Tibial nerve (tissue), 4 donors: ENCODE results near the gene CHD6. TPM values are rescaled to one million over a fixed set of nuclear protein-coding genes. Genes with fewer than 3 reads are reported as not detected.

Experiments
- DNase-seq, 2 donors: peaks; one replicate each; pipeline ENCODE4 v3.0.0-alpha.2; 2019; ENCODE audit warnings: low spot score in 2 of 2
- H3K27ac ChIP-seq, 4 donors: fragments of 200-600 bp; sonication (generic) in 3 of 4; one replicate each; pipeline ENCODE4 v1.5.1; 2017 to 2019; ENCODE audit warnings: mild to moderate bottlenecking in 1 of 4
- H3K27me3 ChIP-seq, 2 donors: fragments of 200-600 bp; sonication (generic) in 1 of 2; one replicate each; pipeline versions ENCODE4 v1.5.1 to v1.6.0; 2017 to 2019
- H3K36me3 ChIP-seq, 3 donors: fragments of 200-600 bp; sonication (generic); one replicate each; pipeline ENCODE4 v1.5.1; 2018 to 2019
- H3K4me1 ChIP-seq, 4 donors: fragments of 200-600 bp; sonication (generic) in 3 of 4; one replicate each; pipeline ENCODE4 v1.5.1; 2017 to 2019
- H3K4me3 ChIP-seq, 4 donors: fragments of 200-600 bp; sonication (generic) in 3 of 4; one replicate each; pipeline ENCODE4 v1.5.1; 2017 to 2019; ENCODE audit warnings: mild to moderate bottlenecking in 1 of 4, moderate library complexity in 1 of 4
- H3K9me3 ChIP-seq, 4 donors: fragments of 200-600 bp; sonication (generic) in 3 of 4; one replicate each; pipeline ENCODE4 v1.5.1; 2017 to 2019
- CTCF ChIP-seq, 5 experiments: fragments of 200-600 bp in 3 of 5; fragments of 450-650 bp in 2 of 5; sonication (generic) in 3 of 5; IDR thresholded peaks; one replicate each; pipeline ENCODE4 v1.5.1; 2016 to 2019; ENCODE audit warnings: antibody characterized with exemption in 5 of 5, mild to moderate bottlenecking in 3 of 5, moderate library complexity in 2 of 5
- EP300 ChIP-seq, 2 donors: sonication (generic); formaldehyde crosslinking; IDR thresholded peaks; one replicate each; pipeline ENCODE4 v1.6.1; 2017; ENCODE audit warnings: antibody characterized with exemption in 2 of 2, mild to moderate bottlenecking in 1 of 2
- POLR2A ChIP-seq, 2 donors: fragments of 450-650 bp; IDR thresholded peaks; one replicate each; pipeline ENCODE4 v1.6.1; 2017; ENCODE audit warnings: antibody characterized with exemption in 2 of 2, mild to moderate bottlenecking in 2 of 2, moderate library complexity in 2 of 2
- WGBS, 2 donors: methylation state at CpG; one replicate each; pipeline ENCODE4 v1.1.5; 2018; 5-methylcytosine and 5-hydroxymethylcytosine counted together
- total RNA-seq, 4 donors: library from RNA; depleted of rRNA; stranded (reverse); fragments of >200 nt; gene quantifications; one replicate each; pipeline ENCODE4 v1.1.0, GENCODE V29; 2016

The CHD6 gene
- total RNA-seq, 4 donors from 2014 or later, result 52.0 to 58.2 (median 54.9) TPM

DNA sequence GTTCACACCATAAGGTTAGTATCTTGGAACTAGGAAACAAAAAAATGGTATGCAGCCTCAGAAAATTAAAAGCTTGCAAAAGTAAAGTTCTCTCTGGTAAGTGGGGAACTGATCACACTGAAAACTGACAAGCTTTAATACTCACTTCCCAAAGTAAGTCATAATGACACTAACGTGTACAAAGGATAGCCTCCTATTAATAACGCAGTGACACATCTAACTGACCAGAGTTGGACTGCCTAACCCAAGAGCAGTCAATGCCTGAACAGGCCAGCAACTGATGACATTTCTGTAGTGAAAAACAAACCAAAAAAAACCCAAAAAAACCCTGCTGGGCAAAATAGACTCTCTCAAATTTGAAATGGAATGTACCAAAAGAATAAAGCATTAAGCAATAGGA is 30.7 kb downstream of the CHD6 start:
- no peak for DNase-seq
- no peaks in the 10 kb centered on the region for H3K27me3 ChIP-seq
- H3K9me3 ChIP-seq, result peaks cover 0 to 37% (median 5%) of the 10 kb centered on the region in 4 donors
- WGBS, 2 donors, result 90 to 93% methylated on average over 2 of the region's 2 CpGs
- H3K27ac ChIP-seq, result no peak overlapping the region
- TF ChIP-seq POLR2A (IDR thresholded peaks at IDR 0.05) (no peak), EP300 (IDR thresholded peaks at IDR 0.05) (no peak), CTCF (IDR thresholded peaks at IDR 0.05) (no peak)
- peaks cover 0 to 29% (median 0%) of the 10 kb centered on the region in 3 donors for H3K36me3 ChIP-seq
- peaks cover 0 to under 1% (median 0%) of the 10 kb centered on the region in 4 donors for H3K4me1 ChIP-seq
- H3K4me3 ChIP-seq, result no peak overlapping the region

DNA sequence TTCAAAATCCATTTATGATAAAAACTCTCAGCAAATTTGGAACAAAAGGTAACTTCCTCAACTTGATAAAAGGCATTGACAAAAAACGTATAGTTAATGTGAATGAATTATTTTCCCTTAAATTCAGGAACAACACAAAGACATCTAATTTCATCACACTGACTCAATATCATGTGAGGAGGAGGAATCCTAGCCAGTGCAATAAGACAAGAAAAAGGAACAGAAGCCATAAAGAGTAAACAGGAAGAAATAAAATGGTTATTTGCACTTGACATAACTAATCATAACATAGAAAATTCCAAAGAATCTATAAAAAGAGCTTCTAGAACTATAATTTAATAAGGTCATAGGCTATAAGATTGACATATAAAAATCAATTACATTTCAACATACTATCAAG is 31.4 kb downstream of the CHD6 start:
- H3K27ac ChIP-seq, result no peak overlapping the region

GRCh38 chr20:41580350-41580749 is 37.8 kb downstream of the CHD6 start:
- no peak overlapping the region for H3K27ac ChIP-seq
- WGBS, 2 donors, result 78 to 81% methylated on average over 2 of the region's 2 CpGs
- H3K4me3 ChIP-seq, result no peak overlapping the region
- no peak for TF ChIP-seq EP300 (IDR thresholded peaks at IDR 0.05)
- TF ChIP-seq CTCF (IDR thresholded peaks at IDR 0.05), result no peak
- TF ChIP-seq POLR2A (IDR thresholded peaks at IDR 0.05), result no peak
- H3K27me3 ChIP-seq, result no peaks in the 10 kb centered on the region
- no peaks in the 10 kb centered on the region for H3K9me3 ChIP-seq
- peaks cover 0 to 37% (median 3%) of the 10 kb centered on the region in 4 donors for H3K4me1 ChIP-seq
- no peak for DNase-seq
- H3K36me3 ChIP-seq, result no peaks in the 10 kb centered on the region

More for the DNA sequence above, 31.4 kb downstream of the CHD6 start:
- 87 to 89% methylated on average over 1 of the region's 1 CpG for WGBS, 2 donors
- Histone ChIP-seq H3K4me3 (no peak overlapping the region), H3K9me3 (peaks cover 0 to 37% (median 5%) of the 10 kb centered on the region in 4 donors), H3K4me1 (no peaks in the 10 kb centered on the region), H3K27me3 (no peaks in the 10 kb centered on the region), H3K36me3 (peaks cover 0 to 29% (median 0%) of the 10 kb centered on the region in 3 donors)
- TF ChIP-seq EP300 (IDR thresholded peaks at IDR 0.05) (no peak), CTCF (IDR thresholded peaks at IDR 0.05) (no peak), POLR2A (IDR thresholded peaks at IDR 0.05) (no peak)
- DNase-seq, result no peak

- Histone ChIP-seq H3K27ac (no peak overlapping the region), H3K4me1 (peaks cover 0 to 62% (median 10%) of the 10 kb centered on the region in 4 donors)
Measured at GRCh38 chr20:41577129-41578009, 40.8 kb downstream of the CHD6 start.

More at GRCh38 chr20:41577129-41578009, 40.8 kb downstream of the CHD6 start:
- Histone ChIP-seq H3K9me3 (peaks cover 0 to 5% (median 2%) of the 10 kb centered on the region in 4 donors), H3K27me3 (no peaks in the 10 kb centered on the region), H3K4me3 (no peak overlapping the region), H3K36me3 (no peaks in the 10 kb centered on the region)
- 66 to 69% methylated on average over 6 of the region's 6 CpGs for WGBS, 2 donors
- DNase-seq, result no peak
- TF ChIP-seq EP300 (IDR thresholded peaks at IDR 0.05), result no peak
- no peak for TF ChIP-seq POLR2A (IDR thresholded peaks at IDR 0.05)
- TF ChIP-seq CTCF (IDR thresholded peaks at IDR 0.05), result no peak
